Gastroesophageal sphincter (tissue), 4 donors: Measurements from ENCODE around the gene CTNND2. TPM values are rescaled to one million over a fixed set of nuclear protein-coding genes. Genes with fewer than 3 reads are reported as not detected.

Experiments
- ATAC-seq: fragments of 150-250 bp; one replicate; pipeline ENCODE4 v1.9.1; 2016; ENCODE audit warnings: mild to moderate bottlenecking, moderate library complexity
- H3K27ac ChIP-seq, 4 donors: fragments of 200-600 bp; sonication (generic) in 3 of 4; 1 replicate in 3 of 4; 2 replicates in 1 of 4; pipeline ENCODE4 v1.5.1; 2016 to 2019
- H3K27me3 ChIP-seq: fragments of 200-600 bp; sonication (generic); one replicate; pipeline ENCODE4 v1.5.1; 2019
- H3K36me3 ChIP-seq, 2 donors: fragments of 200-600 bp; sonication (generic); one replicate each; pipeline ENCODE4 v1.5.1; 2019; ENCODE audit warnings: control low read depth in 1 of 2
- H3K4me1 ChIP-seq, 3 donors: fragments of 200-600 bp; sonication (generic); 1 replicate in 2 of 3; 2 replicates in 1 of 3; pipeline ENCODE4 v1.5.1; 2016 to 2019; ENCODE audit warnings: control low read depth in 2 of 3
- H3K4me3 ChIP-seq, 2 donors: fragments of 200-600 bp; sonication (generic); one replicate each; pipeline ENCODE4 v1.5.1; 2019; ENCODE audit warnings: mild to moderate bottlenecking in 1 of 2, moderate library complexity in 1 of 2
- H3K9me3 ChIP-seq, 3 donors: fragments of 200-600 bp; sonication (generic); one replicate each; pipeline ENCODE4 v1.5.1; 2017 to 2019; ENCODE audit warnings: control low read depth in 2 of 3
- CTCF ChIP-seq, 4 experiments: fragments of 200-600 bp in 2 of 4; fragments of 450-650 bp in 2 of 4; sonication (generic) in 1 of 4; IDR thresholded peaks; one replicate each; pipeline ENCODE4 v1.5.1; 2017 to 2019; ENCODE audit warnings: antibody characterized with exemption in 4 of 4, mild to moderate bottlenecking in 2 of 4, moderate library complexity in 2 of 4
- EP300 ChIP-seq: sonication (generic); formaldehyde crosslinking; IDR thresholded peaks from one replicate; pipeline ENCODE4 v1.6.1; 2017; ENCODE audit warnings: antibody characterized with exemption, mild to moderate bottlenecking
- POLR2A ChIP-seq, 2 donors: fragments of 450-650 bp; IDR thresholded peaks; one replicate each; pipeline ENCODE4 v1.6.1; 2017; ENCODE audit warnings: antibody characterized with exemption in 2 of 2, mild to moderate bottlenecking in 2 of 2, moderate library complexity in 1 of 2
- POLR2AphosphoS5 ChIP-seq: sonication (generic); formaldehyde crosslinking; IDR thresholded peaks from one replicate; pipeline ENCODE4 v1.6.1; 2017; ENCODE audit warnings: antibody characterized with exemption
- WGBS, 2 donors: methylation state at CpG; one replicate each; pipeline ENCODE4 v1.1.5; 2018; ENCODE audit warnings: low coverage in 1 of 2; 5-methylcytosine and 5-hydroxymethylcytosine counted together
- total RNA-seq, 4 donors: library from RNA; depleted of rRNA; stranded (reverse); fragments of >200 nt; gene quantifications; one replicate each; pipeline ENCODE4 v1.1.0, GENCODE V29; 2016

CTNND2 gene
- total RNA-seq, 4 donors from 2014 or later = 0.40 to 3.1 (median 1.9) TPM

DNA sequence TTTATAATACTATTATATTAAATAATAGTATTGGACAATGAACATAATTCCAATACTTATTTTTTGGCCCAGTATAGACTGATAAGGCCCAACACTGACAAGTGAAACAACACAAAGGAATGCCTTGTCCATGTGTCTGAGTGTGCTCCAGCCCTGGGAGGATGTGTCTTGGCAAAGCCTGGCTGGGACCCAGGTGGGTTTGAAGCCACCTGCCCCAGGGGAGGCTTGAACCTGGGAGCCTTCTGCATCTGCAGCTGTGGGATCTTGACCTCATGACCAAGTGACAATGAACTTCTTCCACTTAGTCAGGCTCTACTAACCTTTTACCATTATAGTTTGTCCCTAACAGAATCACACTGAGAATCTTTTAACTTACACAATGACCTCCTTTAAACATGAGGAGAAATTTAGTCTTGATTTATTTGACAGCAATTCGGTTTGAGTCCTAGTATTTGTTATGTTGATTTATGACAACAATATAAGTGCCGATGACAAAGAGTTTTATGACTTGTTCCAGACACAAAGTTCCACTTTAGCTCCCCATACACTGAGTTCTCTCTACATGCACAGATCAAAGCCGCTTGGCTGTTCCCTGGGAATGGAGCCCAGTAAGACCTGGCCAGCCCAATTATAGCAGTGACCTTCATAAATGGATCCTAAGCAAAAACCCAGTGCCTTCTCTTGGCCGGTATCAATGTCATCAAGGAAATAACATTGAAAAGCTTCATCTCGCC is 294.5 kb downstream of the CTNND2 start:
- H3K27me3 ChIP-seq = no peaks in the 10 kb centered on the region
- no peaks in the 10 kb centered on the region for H3K4me1 ChIP-seq
- no peak overlapping the region for H3K27ac ChIP-seq
- TF ChIP-seq CTCF (IDR thresholded peaks at IDR 0.05) (no peak), EP300 (no peak), POLR2A (IDR thresholded peaks at IDR 0.05) (no peak), POLR2AphosphoS5 (no peak)
- no peak overlapping the region for H3K4me3 ChIP-seq
- ATAC-seq = no peak
- WGBS, 2 donors = 46 to 63% methylated on average over 5 of the region's 5 CpGs
- H3K36me3 ChIP-seq = no peaks in the 10 kb centered on the region
- H3K9me3 ChIP-seq = no peaks in the 10 kb centered on the region

- Histone ChIP-seq H3K27ac (no peak overlapping the region), H3K9me3 (no peaks in the 10 kb centered on the region), H3K4me3 (no peak overlapping the region), H3K36me3 (no peaks in the 10 kb centered on the region), H3K27me3 (no peaks in the 10 kb centered on the region), H3K4me1 (no peaks in the 10 kb centered on the region)
- TF ChIP-seq POLR2AphosphoS5 (no peak), CTCF (IDR thresholded peaks at IDR 0.05) (no peak), EP300 (no peak), POLR2A (IDR thresholded peaks at IDR 0.05) (no peak)
- no peak for ATAC-seq
Observed at GRCh38 chr5:11608530-11608929, 295.7 kb downstream of the CTNND2 start.

- Histone ChIP-seq H3K4me1 (no peaks in the 10 kb centered on the region), H3K27me3 (no peaks in the 10 kb centered on the region), H3K27ac (no peak overlapping the region), H3K4me3 (no peak overlapping the region), H3K36me3 (no peaks in the 10 kb centered on the region), H3K9me3 (no peaks in the 10 kb centered on the region)
- TF ChIP-seq EP300 (no peak), POLR2AphosphoS5 (no peak), POLR2A (IDR thresholded peaks at IDR 0.05) (no peak), CTCF (IDR thresholded peaks at IDR 0.05) (no peak)
- ATAC-seq = no peak
Observed at GRCh38 chr5:11607944-11608483, 296.2 kb downstream of the CTNND2 start.

- TF ChIP-seq POLR2AphosphoS5 = no peak
- TF ChIP-seq POLR2A (IDR thresholded peaks at IDR 0.05) = no peak
- no peak for TF ChIP-seq CTCF (IDR thresholded peaks at IDR 0.05)
- no peak for TF ChIP-seq EP300
- no peaks in the 10 kb centered on the region for H3K36me3 ChIP-seq
- ATAC-seq = no peak
- no peaks in the 10 kb centered on the region for H3K27me3 ChIP-seq
- H3K4me1 ChIP-seq = no peaks in the 10 kb centered on the region
- no peak overlapping the region for H3K27ac ChIP-seq
- no peaks in the 10 kb centered on the region for H3K9me3 ChIP-seq
- WGBS, 2 donors = 64 to 83% methylated on average over 3 of the region's 3 CpGs
- no peak overlapping the region for H3K4me3 ChIP-seq
Observed at GRCh38 chr5:11602298-11602697, 301.9 kb downstream of the CTNND2 start.

DNA sequence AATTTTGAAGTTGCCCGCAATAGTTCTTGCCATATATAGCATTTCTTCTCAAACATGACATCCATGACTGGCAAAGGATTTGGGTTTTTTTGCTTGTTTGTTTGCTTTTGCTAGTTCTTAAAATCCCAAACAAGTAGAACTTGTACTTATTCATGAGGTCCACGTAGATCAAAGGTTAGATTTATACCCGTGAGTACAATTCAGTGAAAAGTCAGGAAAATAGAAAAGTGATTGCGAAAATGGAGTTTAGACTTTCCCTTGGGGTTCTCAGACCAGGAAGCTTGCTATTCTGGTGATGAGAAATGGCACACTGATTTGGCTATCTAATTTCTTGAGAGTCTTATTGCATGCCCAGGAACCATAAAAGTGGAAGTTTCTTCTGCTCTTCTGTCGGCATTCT is 304.7 kb downstream of the CTNND2 start:
- H3K9me3 ChIP-seq = no peaks in the 10 kb centered on the region
- TF ChIP-seq EP300 (no peak), CTCF (IDR thresholded peaks at IDR 0.05) (no peak), POLR2AphosphoS5 (no peak), POLR2A (IDR thresholded peaks at IDR 0.05) (no peak)
- H3K27ac ChIP-seq = no peak overlapping the region
- no peak for ATAC-seq
- no peaks in the 10 kb centered on the region for H3K36me3 ChIP-seq
- no peaks in the 10 kb centered on the region for H3K27me3 ChIP-seq
- no peaks in the 10 kb centered on the region for H3K4me1 ChIP-seq
- H3K4me3 ChIP-seq = no peak overlapping the region
- 88 to 96% methylated on average over 5 of the region's 5 CpGs for WGBS, 2 donors
